Brain microvascular endothelial cell (primary cell): Measurements from ENCODE around the gene SLC22A14.

Experiments used
- DNase-seq: peaks from one replicate; pipeline ENCODE4 v3.0.0-alpha.2; 2020
- H3K27ac ChIP-seq: fragments of 250-450 bp; sonication (Bioruptor Pico); 2 replicates; pipeline ENCODE4 v1.5.1; 2020; ENCODE audit warnings: mild to moderate bottlenecking, moderate library complexity
- H3K27me3 ChIP-seq: fragments of 250-450 bp; sonication (Bioruptor Pico); replicated peaks from 2 replicates; pipeline ENCODE4 v1.5.1; 2020; ENCODE audit warnings: mild to moderate bottlenecking
- H3K36me3 ChIP-seq: fragments of 250-450 bp; sonication (Bioruptor Pico); replicated peaks from 2 replicates; pipeline ENCODE4 v1.5.1; 2020; ENCODE audit warnings: mild to moderate bottlenecking
- H3K4me3 ChIP-seq: 2 replicates; pipeline ENCODE4 v1.5.1; 2011; ENCODE audit warnings: low read depth, mild to moderate bottlenecking, control low read depth, low read length, moderate library complexity
- CTCF ChIP-seq: IDR thresholded peaks from 2 replicates; pipeline ENCODE4 v1.5.1; 2011; ENCODE audit warnings: low read depth, mild to moderate bottlenecking, moderate library complexity, low read length, control low read depth, inconsistent platforms; ENCODE audit errors: missing control alignments
- in situ Hi-C: cut with HindIII; loops from 2 replicates; pipeline ENCODE4 v1.10.0; 2017; ENCODE audit warnings: low sequenced_read_pairs, low pct_ligation_motif_present

SLC22A14 gene

GRCh38 chr3:38306941-38307340 is 24.8 kb downstream of the SLC22A14 start:
- Histone ChIP-seq H3K4me3 (no peak overlapping the region), H3K36me3 (no peaks in the 10 kb centered on the region), H3K27ac (no peak overlapping the region), H3K27me3 (no peaks in the 10 kb centered on the region)
- no peak for TF ChIP-seq CTCF
- in situ Hi-C loops = no loop called here
- DNase-seq = no peak

DNA sequence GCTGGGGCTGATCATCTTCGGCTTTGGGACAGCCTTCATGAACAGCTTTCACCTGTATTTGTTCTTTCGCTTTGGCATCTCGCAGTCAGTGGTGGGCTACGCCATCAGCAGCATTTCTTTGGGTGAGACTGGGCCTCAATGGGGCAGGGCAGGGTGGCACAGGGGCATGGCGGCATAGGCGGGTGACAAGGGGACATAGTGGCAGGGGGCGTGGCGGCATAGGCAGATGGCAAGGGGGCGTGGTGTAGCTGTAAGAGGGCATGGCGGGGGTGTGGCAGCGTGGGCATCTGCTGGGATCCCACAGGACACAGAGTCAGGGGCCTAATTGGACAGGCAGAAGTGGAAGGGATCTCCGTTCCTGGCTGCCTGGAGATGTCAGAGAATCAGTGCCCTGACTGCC is 25.5 kb downstream of the SLC22A14 start:
- Histone ChIP-seq H3K36me3 (no peaks in the 10 kb centered on the region), H3K27me3 (no peaks in the 10 kb centered on the region), H3K4me3 (no peak overlapping the region), H3K27ac (no peak overlapping the region)
- no peak for TF ChIP-seq CTCF
- no peak for DNase-seq
- in situ Hi-C loops = no loop called here

DNA sequence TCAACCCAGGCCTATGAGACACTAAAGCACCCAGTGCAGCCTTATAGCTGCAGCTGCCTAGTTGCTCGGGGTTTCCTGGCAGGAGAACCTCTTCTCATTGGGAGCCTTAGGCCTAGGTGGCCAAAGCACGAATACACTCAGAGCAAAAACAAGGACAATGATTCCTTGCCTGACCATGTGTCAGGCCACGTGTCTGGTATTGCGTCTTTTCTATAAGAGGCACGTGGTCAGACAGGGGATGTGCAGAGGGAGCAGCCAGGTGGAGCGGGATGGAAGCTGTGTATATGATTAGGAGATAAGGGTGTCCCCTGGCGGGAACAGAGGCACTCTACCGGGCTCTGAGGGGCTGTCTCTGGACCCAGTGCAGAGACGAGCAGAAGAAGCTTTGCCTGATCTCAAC is 26.4 kb downstream of the SLC22A14 start:
- DNase-seq = no peak
- Histone ChIP-seq H3K36me3 (no peaks in the 10 kb centered on the region), H3K4me3 (no peak overlapping the region), H3K27ac (no peak overlapping the region), H3K27me3 (no peaks in the 10 kb centered on the region)
- TF ChIP-seq CTCF = no peak
- in situ Hi-C loops = no loop called here

- Histone ChIP-seq H3K4me3 (no peak overlapping the region), H3K36me3 (no peaks in the 10 kb centered on the region), H3K27ac (no peak overlapping the region), H3K27me3 (no peaks in the 10 kb centered on the region)
- no peak for TF ChIP-seq CTCF
- no peak for DNase-seq
- in situ Hi-C loops = no loop called here
These were observed 29.4 kb downstream of the SLC22A14 start for GRCh38 chr3:38311476-38311875.

- in situ Hi-C loops = no loop called here
- no peak overlapping the region for H3K27ac ChIP-seq
These were observed 29.8 kb downstream of the SLC22A14 start for GRCh38 chr3:38311941-38312340.

More at GRCh38 chr3:38311941-38312340, 29.8 kb downstream of the SLC22A14 start:
- TF ChIP-seq CTCF = no peak
- Histone ChIP-seq H3K4me3 (no peak overlapping the region), H3K27me3 (no peaks in the 10 kb centered on the region), H3K36me3 (no peaks in the 10 kb centered on the region)
- no peak for DNase-seq
